Nucleus accumbens (tissue), 56 donors: ENCODE results near the gene ACD.

Experiments
- DNase-seq, 56 donors: peaks; one replicate each; lab custom pipeline; 2025; lab: John Stamatoyannopoulos, UW

The ACD gene

DNA sequence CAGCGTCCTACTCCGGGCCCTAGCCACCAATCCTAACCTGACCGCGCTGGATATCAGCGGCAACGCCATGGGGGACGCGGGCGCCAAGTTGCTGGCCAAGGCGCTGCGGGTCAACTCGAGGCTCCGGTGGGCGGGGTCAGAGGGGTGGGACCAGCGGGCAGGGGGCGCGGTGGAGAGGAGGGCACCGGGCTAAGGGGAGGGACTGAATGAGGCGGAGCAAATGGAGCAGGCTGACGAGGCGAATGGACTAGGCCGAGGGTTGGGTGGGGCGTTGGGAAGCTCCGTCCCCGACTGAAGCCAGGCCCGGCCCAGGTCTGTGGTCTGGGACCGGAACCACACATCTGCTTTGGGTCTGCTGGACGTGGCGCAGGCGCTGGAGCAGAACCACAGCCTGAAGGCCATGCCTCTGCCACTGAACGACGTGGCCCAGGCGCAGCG lies 10.5 kb downstream of the ACD start:
- DNase-seq = no peak

GRCh38 chr16:67648764-67649407 lies 11.2 kb downstream of the ACD start:
- DNase-seq = peak in 2 of 56 donors; percentile 3 to 19

- no peak for DNase-seq
Observed at GRCh38 chr16:67648088-67648763, 11.8 kb downstream of the ACD start.

GRCh38 chr16:67647681-67648080 lies 12.4 kb downstream of the ACD start:
- DNase-seq = no peak

DNA sequence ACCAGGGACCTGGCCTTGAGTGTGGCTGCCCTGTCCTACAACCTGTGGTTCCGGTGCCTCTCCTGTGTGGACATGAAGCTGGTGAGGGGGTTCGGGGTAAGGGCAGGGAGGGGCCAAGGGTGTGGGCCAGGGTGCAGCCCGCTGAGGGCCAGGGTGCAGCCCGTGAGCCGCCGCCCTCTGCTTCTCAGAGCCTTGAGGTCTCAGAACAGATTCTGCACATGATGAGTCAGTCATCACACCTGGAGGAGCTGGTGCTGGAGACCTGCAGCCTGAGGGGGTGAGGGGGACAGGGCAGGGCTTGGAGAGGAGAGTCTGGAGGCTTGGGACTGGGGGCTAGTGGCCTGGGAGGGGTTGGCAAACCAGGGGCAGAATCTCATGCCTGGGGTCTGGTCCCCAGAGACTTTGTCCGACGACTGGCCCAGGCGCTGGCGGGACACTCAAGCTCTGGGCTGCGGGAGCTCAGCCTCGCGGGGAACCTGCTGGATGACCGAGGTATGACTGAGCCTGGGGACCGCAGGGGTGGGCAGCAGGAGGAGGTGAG lies 12.9 kb downstream of the ACD start:
- DNase-seq = no peak

- DNase-seq = no peak
Observed at GRCh38 chr16:67645397-67646121, 14.5 kb downstream of the ACD start.

DNA sequence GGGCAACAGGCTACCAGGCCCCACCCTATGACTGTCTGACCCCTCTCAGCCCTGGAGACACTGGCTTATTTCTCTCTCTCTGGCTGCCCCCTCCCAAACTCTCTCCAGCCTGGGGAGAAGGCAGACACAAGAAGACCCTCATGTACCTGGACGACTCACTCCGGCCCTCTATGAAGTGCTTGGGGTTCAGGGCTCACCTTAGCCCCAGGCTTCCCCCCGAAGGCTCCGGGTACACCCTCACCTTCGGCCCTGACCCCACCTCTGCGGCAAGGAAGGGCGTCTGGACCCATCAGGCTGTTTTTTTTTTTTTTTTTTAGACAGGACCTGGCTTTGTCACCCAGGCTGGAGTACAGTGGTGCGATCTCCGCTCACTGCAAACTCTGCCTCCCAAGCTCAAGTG lies 16.0 kb downstream of the ACD start:
- no peak for DNase-seq

DNA sequence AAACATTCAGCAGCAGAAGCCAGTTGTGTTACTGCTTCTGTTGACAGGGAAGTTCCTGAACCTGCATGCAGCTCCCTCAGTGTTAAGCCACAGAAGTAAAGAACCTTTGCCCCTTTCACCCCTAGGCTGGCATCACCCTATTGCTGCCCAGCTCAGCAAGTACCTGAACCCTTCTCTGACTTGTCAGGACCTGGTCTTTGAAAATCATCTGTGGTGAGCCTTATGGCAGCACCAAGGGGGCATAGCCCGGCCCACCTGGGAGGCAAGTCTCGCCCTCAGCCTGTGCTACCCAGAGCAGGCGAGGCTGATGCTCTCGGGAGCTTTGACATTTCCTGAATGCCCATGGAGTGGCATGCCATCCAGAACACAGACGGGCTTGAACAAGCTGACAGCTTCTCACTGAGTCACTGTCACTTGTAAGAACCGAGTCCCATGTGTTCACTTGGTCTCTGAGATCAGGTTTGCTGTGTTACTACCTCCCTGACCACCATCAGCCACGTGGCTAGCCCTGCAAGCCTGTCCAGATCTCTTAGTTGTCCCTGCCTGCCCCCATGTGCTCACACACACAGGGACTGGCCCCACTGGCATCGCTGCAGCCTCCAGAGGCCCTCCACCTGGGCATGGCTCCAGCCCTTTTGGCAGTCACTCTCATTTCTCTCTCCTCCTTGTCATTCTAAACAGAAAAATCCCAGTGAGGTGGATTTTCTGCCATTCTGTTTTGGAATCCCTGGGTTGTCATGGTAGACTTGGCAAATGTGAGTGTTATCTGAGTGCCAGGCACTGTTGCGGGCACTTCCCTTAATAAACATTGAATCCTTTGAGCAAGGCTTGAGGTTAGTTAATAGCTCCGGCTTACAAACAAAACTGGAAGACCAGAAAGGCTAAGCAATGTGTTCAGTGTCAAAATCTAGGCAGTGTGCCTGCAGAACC lies 18.0 kb downstream of the ACD start:
- peak in 46 of 56 donors; percentile 8 to 84 (median 47) for DNase-seq

GRCh38 chr16:67637625-67638024 lies 22.4 kb downstream of the ACD start:
- no peak for DNase-seq

- no peak for DNase-seq
Observed at GRCh38 chr16:67636713-67637112, 23.3 kb downstream of the ACD start.

- DNase-seq = peak in 20 of 56 donors; percentile 11 to 66 (median 28)
Observed at GRCh38 chr16:67632415-67633172, 27.5 kb downstream of the ACD start.

- DNase-seq = no peak
Observed at GRCh38 chr16:67628216-67628615, 31.8 kb downstream of the ACD start.

- DNase-seq = no peak
Observed at GRCh38 chr16:67613808-67614207, 46.3 kb downstream of the ACD start.

DNA sequence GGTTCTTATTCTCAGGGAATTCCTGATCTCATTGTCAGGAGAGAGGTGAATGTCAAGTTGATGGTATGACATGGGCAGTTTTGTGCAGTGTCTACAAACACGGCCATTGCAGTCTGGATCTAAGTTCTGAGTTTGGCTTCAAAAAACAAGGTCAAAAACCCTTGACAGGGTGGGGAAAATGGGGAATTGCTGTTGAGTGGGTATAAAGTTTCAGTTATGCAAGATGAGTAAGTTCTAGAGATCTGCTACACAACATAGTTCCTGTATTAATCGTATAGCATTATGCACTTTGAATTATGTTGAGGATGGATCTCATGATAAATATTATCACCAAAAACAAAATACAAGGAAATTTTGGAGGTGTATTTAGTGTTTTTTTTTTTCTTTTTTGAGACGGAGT lies 51.7 kb downstream of the ACD start:
- DNase-seq = no peak
